GM21529 (cell line): ENCODE data around the gene PPFIBP1.
"Not testable (repeated sequence)": the region's sequence is repeated elsewhere in the genome, so short reads cannot be mapped to it uniquely, and the experiment has no call there.

ENCODE experiments used
- ATAC-seq: cut with Tn5 transposase; IDR thresholded peaks from one replicate; pipeline ENCODE4 v1.9.1; 2021; ENCODE audit not compliant: unreplicated experiment

The PPFIBP1 gene

GRCh38 chr12:27541031-27541719 lies 17.2 kb downstream of the PPFIBP1 start:
- ATAC-seq, result no peak

- no peak for ATAC-seq
Observed at GRCh38 chr12:27542628-27543027, 18.6 kb downstream of the PPFIBP1 start.

- ATAC-seq, result not testable (repeated sequence)
Observed at GRCh38 chr12:27544858-27545257, 20.9 kb downstream of the PPFIBP1 start.

- ATAC-seq, result no peak
Observed at GRCh38 chr12:27545665-27546064, 21.7 kb downstream of the PPFIBP1 start.

- ATAC-seq, result no peak
Observed at GRCh38 chr12:27547592-27547991, 23.6 kb downstream of the PPFIBP1 start.

GRCh38 chr12:27548301-27549199 lies 24.5 kb downstream of the PPFIBP1 start:
- ATAC-seq, result no peak

- no peak for ATAC-seq
Observed at GRCh38 chr12:27549236-27549800, 25.3 kb downstream of the PPFIBP1 start.

- ATAC-seq, result no peak
Observed at GRCh38 chr12:27549801-27550652, 26.0 kb downstream of the PPFIBP1 start.

- no peak for ATAC-seq
Observed at GRCh38 chr12:27550653-27550975, 26.6 kb downstream of the PPFIBP1 start.

GRCh38 chr12:27551172-27551840 lies 27.3 kb downstream of the PPFIBP1 start:
- no peak for ATAC-seq

- no peak for ATAC-seq
Observed at GRCh38 chr12:27552235-27552634, 28.2 kb downstream of the PPFIBP1 start.

- no peak for ATAC-seq
Observed at GRCh38 chr12:27552886-27553560, 29.0 kb downstream of the PPFIBP1 start.

- ATAC-seq, result no peak
Observed at GRCh38 chr12:27553941-27554340, 29.9 kb downstream of the PPFIBP1 start.

GRCh38 chr12:27554421-27555186 lies 30.6 kb downstream of the PPFIBP1 start:
- ATAC-seq, result no peak

GRCh38 chr12:27555361-27555760 lies 31.4 kb downstream of the PPFIBP1 start:
- ATAC-seq, result no peak

- no peak for ATAC-seq
Observed at GRCh38 chr12:27555925-27556778, 32.1 kb downstream of the PPFIBP1 start.

GRCh38 chr12:27560126-27560525 lies 36.1 kb downstream of the PPFIBP1 start:
- ATAC-seq, result no peak
